ENCODE data around the gene C1R. TPM values are rescaled to one million over a fixed set of nuclear protein-coding genes. Genes with fewer than 3 reads are reported as not detected.

Gene C1R
- total RNA-seq, 2 experiments from 2014 or later = 1.4 to 2.2 TPM

DNA sequence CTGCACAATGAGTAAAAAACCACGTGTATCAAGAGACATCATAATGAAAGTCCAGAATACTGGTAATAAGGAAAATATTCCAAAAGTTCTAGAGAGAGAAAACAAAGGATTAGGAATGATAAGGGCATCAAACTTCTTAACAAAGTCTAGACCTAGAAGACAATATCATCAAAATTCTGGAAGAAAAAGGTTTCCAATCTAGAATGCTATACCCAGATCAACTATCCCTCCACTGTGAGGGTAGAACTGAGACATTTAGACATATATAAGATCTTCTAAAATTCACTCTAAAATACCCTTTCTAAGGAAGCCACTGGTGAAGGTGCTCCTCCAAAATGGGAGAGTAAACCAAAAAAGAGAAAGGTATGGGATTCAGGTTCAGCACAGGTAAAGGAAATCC, 13.8 kb upstream of the C1R start:
- no peak overlapping the region for H3K27ac Mint-ChIP-seq
- no peak overlapping the region for H3K4me3 Mint-ChIP-seq
- peaks cover 13% of the 10 kb centered on the region for H3K9me3 Mint-ChIP-seq
- DNase-seq = no peak
- H3K36me3 Mint-ChIP-seq = peaks cover 26% of the 10 kb centered on the region
- H3K27me3 Mint-ChIP-seq = no peaks in the 10 kb centered on the region
- intact Hi-C loops (cut with micrococcal nuclease) = loop anchor here (5.0 kb wide), 2 partner anchors 144 to 234 kb away; partner anchors contain the start of gene SPSB2
- CTCF ChIA-PET = interaction anchor here (1.1 to 2.4 kb wide), 2 partner anchors 88 kb away, joined by 3 to 16 read pairs; partner anchors contain the start of gene LPCAT3
- POLR2A ChIA-PET = no interaction called here
- H3K4me1 Mint-ChIP-seq (ENCODE audit: low read depth) = peaks cover 46% of the 10 kb centered on the region

DNA sequence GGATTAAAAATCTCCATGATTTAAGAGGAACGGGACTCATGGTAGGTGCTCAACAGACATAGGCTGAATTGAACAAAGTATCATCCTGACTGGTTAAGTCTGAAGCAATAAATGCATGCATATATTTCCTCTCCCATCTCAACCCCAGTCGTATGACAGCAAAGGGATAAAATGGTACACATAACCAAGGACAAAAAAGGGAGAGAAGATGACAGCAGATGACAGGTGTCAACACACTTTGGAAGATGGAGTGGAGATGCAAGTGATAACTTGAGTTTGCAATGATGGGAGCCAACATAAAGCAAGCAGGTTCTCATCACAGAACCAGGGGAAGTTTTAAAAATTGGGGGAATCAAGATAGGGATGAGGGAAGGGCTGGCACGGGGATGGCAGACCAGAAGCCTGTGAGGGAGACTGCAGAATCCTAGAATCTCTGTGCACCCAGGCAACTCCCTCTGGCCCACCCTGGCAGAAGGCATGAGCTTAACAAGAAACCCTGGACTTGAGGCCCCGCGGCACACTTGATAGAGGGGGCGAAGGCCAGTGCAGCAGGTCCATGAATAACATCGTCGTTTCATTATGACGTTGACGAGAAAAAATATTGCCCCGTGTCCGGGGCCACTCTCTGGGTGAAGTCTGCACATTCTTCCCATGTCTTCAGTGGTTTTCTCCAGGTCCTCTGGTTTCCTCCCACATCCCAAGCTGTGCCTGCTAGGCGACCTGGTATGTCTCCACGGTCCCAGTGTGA, 11.8 kb upstream of the C1R start:
- Mint-ChIP-seq H3K27ac (no peak overlapping the region), H3K4me3 (no peak overlapping the region), H3K36me3 (peaks cover 31% of the 10 kb centered on the region), H3K27me3 (no peaks in the 10 kb centered on the region), H3K4me1 (ENCODE audit: low read depth) (peaks cover 36% of the 10 kb centered on the region), H3K9me3 (peaks cover 13% of the 10 kb centered on the region)
- intact Hi-C loops (cut with micrococcal nuclease) = no loop called here
- ChIA-PET POLR2A (no interaction called here), CTCF (interaction anchor here (0.7 to 1.8 kb wide), 5 partner anchors 9 to 22 kb away, joined by 3 to 4 read pairs (median 4); partner anchors contain the start of gene C1R)
- DNase-seq = no peak

DNA sequence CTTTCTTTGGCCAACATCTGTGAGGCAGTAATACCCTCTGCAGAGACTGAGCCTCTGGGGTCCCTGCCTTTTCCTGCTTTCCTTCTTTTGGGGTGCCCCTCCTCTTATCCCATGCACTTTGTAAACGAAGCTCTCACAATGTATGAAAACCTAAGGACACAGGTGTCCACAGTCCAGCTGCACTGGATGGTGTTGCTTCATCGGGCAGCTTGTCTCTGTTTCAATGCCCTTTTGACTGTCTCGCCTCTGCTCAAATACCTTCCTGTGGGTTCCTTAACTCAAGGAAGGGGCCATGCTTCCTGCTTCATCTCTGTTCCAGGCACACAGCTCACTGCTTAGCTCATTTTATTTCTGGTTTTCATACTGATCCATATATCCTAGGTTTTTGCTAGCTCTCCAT, 10.3 kb upstream of the C1R start:
- Mint-ChIP-seq H3K36me3 (peaks cover 36% of the 10 kb centered on the region), H3K4me3 (no peak overlapping the region), H3K4me1 (ENCODE audit: low read depth) (peaks cover 31% of the 10 kb centered on the region), H3K27me3 (no peaks in the 10 kb centered on the region), H3K27ac (no peak overlapping the region), H3K9me3 (peaks cover 13% of the 10 kb centered on the region)
- ChIA-PET CTCF (interaction anchor here (0.8 to 2.2 kb wide), 5 partner anchors 9 to 178 kb away, joined by 3 to 12 read pairs (median 4); partner anchors contain the start of gene C1R), POLR2A (interaction anchor here (0.9 kb wide), 1 partner anchor 9 kb away, joined by 5 read pairs; no protein-coding TSS in a partner anchor)
- no peak for DNase-seq
- intact Hi-C loops (cut with micrococcal nuclease) = no loop called here

DNA sequence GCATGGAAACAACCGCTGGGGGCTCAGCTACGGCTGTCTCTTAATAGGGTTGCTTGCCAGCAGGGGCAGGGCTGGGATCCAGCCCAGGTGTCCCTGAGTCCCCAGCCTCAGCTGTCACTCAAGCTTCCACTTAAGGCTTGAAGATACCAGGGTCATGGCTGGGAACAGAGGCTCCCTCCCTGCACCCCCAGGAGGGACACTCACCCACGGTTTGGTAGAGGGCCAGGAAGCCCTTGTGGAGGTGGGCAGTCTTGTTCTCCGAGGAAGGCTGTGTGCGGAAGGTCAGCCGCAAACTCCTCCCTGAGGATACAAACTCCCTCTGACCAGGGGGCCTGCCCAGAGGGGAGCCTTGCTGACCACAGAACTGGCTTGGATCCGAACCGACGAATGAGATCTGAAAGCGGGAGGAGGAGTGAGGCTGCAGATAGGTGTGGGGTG, 9.5 kb upstream of the C1R start:
- DNase-seq = no peak
- Mint-ChIP-seq H3K36me3 (peaks cover 33% of the 10 kb centered on the region), H3K4me1 (ENCODE audit: low read depth) (peaks cover 27% of the 10 kb centered on the region), H3K27ac (no peak overlapping the region), H3K4me3 (no peak overlapping the region), H3K9me3 (peaks cover 13% of the 10 kb centered on the region), H3K27me3 (no peaks in the 10 kb centered on the region)
- ChIA-PET POLR2A (no interaction called here), CTCF (interaction anchor here (1.4 to 2.2 kb wide), 3 partner anchors 9 to 177 kb away, joined by 3 to 12 read pairs (median 6); partner anchors contain the start of gene C1R)
- intact Hi-C loops (cut with micrococcal nuclease) = no loop called here

DNA sequence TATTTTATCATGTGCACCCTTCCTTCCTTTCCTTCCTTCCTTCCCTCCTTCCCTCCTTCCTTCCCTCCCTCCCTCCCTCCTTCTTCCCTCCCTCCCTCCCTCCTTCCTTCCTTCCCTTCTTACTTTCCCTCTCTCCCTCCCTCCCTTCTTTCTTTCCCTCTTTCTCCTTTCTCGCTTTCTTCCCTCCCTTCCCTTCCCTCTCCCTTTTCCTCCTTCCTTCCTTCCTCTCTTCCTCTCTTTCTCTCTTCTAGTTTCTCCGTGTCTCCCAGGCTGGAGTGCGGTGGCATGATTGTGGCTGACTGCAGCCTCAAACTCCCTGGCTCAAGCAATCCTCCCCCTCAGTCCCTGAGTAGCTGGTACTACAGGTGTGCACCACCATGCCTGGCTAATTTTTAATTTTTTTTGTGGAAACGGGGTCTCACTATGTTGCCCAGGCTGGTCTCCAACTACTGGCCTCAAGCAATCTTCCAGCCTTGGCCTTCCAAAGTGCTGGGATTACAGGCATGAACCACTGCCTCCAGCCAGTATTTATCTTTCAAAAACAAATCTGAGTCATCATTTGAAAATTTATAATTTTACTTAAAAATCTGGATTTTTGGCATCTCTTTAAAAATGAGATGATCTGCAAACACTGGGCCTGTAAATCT, 8.9 kb upstream of the C1R start:
- Mint-ChIP-seq H3K4me1 (ENCODE audit: low read depth) (peaks cover 21% of the 10 kb centered on the region), H3K27me3 (no peaks in the 10 kb centered on the region), H3K36me3 (peaks cover 27% of the 10 kb centered on the region), H3K27ac (no peak overlapping the region), H3K9me3 (peaks cover 8% of the 10 kb centered on the region), H3K4me3 (no peak overlapping the region)
- POLR2A ChIA-PET = no interaction called here
- CTCF ChIA-PET = interaction anchor here (2.0 to 2.2 kb wide), 3 partner anchors 8 to 12 kb away, joined by 6 to 12 read pairs (median 7); partner anchors contain the start of gene C1R
- intact Hi-C loops (cut with micrococcal nuclease) = no loop called here
- DNase-seq = no peak

DNA sequence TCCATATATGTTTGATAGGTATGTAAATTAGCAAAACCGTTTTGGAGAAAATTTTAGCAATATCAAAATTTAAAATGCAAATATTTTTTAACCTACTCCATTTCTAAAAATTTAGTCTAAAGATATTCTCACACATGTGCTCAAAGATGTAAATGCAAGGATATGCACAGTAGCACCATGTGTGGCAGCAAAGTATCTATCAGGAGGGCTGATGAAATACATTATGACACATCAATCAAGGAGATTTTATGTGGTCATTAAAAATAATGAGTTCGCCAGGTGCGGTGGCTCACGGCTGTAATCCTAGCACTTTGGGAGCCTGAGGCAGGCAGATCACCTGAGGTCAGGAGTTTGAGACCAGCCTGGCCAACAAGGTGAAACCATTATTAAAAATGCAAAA, 8.0 kb upstream of the C1R start:
- ChIA-PET POLR2A (no interaction called here), CTCF (interaction anchor here (2.1 kb wide), 1 partner anchor 13 kb away, joined by 7 read pairs; no protein-coding TSS in a partner anchor)
- no peak overlapping the region for H3K27ac Mint-ChIP-seq
- H3K4me3 Mint-ChIP-seq = no peak overlapping the region
- intact Hi-C loops (cut with micrococcal nuclease) = no loop called here
- H3K4me1 Mint-ChIP-seq (ENCODE audit: low read depth) = peaks cover 13% of the 10 kb centered on the region
- no peaks in the 10 kb centered on the region for H3K27me3 Mint-ChIP-seq
- H3K9me3 Mint-ChIP-seq = no peaks in the 10 kb centered on the region
- H3K36me3 Mint-ChIP-seq = peaks cover 19% of the 10 kb centered on the region
- no peak for DNase-seq

DNA sequence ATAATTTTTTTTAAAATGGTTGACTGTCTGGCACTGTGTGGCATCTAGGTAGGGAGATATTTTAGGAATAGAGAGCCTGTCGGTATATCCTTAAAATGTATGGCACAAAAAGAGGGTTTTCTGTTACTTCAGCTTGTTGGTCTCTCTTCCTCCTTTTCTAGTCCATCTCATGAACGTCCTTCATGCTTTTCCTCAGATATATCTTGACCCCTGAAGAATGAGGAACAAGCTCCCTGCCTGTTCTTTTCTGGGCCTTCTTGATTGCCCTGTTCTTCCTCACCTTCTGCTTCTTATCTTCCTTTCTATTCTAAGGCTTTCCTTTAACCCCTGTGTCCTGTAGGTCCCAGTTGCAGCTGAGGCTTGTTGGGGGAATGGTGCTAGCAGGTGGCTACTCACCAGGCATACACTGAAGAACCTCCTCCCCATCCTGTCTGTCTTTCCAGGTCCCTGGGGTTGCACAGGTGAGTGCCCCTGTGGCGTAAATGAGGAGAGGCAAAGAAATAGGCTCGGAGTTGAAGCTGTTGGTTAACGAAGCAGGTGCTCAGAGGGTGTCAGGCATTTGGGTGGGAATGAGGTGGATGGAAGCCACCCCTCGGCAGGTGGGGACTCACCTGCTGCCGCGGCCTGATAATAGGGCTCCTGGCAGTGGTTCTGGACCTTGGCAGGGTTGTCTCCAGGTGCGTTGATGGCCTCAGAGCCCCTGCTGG, 7.2 kb upstream of the C1R start:
- no peak overlapping the region for H3K27ac Mint-ChIP-seq
- intact Hi-C loops (cut with micrococcal nuclease) = loop anchor here (10.0 kb wide), 1 partner anchor 55 kb away; no protein-coding TSS in a partner anchor
- ChIA-PET CTCF (interaction anchor here (1.0 to 2.1 kb wide), 2 partner anchors 14 to 81 kb away, joined by 3 to 7 read pairs; partner anchors contain the start of gene LPCAT3), POLR2A (no interaction called here)
- DNase-seq = no peak
- no peaks in the 10 kb centered on the region for H3K9me3 Mint-ChIP-seq
- H3K4me1 Mint-ChIP-seq (ENCODE audit: low read depth) = peaks cover 11% of the 10 kb centered on the region
- H3K4me3 Mint-ChIP-seq = no peak overlapping the region
- peaks cover 19% of the 10 kb centered on the region for H3K36me3 Mint-ChIP-seq
- no peaks in the 10 kb centered on the region for H3K27me3 Mint-ChIP-seq

DNA sequence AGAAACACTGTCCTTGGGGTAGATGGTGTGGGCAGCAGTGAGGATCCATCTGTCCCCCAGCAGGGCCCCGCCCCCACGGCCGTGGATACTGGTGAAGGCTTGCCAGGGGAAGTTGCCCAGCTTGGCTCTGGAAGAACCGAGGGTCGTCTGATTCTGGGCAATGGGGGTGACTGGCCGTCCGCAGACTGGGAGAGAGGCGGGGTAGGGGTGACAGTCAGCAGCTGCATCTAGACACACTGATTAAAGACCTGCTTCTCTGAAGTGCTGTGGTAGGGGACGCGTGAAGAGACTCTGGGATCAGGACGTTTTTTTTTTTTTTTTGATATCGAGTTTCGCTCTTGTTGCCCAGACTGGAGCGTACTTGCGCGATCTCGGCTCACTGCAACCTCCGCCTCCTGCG, 4.7 kb upstream of the C1R start:
- Mint-ChIP-seq H3K9me3 (no peaks in the 10 kb centered on the region), H3K27me3 (no peaks in the 10 kb centered on the region), H3K4me3 (no peak overlapping the region), H3K4me1 (ENCODE audit: low read depth) (peaks cover 5% of the 10 kb centered on the region), H3K36me3 (peaks cover 14% of the 10 kb centered on the region), H3K27ac (no peak overlapping the region)
- ChIA-PET CTCF (interaction anchor here (1.1 to 3.7 kb wide), 2 partner anchors 11 to 16 kb away, joined by 4 to 26 read pairs; partner anchors contain the start of gene C1RL), POLR2A (interaction anchor here (0.9 kb wide), 1 partner anchor 11 kb away, joined by 3 read pairs; no protein-coding TSS in a partner anchor)
- intact Hi-C loops (cut with micrococcal nuclease) = loop anchor here (10.0 kb wide), 1 partner anchor 52 kb away; no protein-coding TSS in a partner anchor
- DNase-seq = no peak

DNA sequence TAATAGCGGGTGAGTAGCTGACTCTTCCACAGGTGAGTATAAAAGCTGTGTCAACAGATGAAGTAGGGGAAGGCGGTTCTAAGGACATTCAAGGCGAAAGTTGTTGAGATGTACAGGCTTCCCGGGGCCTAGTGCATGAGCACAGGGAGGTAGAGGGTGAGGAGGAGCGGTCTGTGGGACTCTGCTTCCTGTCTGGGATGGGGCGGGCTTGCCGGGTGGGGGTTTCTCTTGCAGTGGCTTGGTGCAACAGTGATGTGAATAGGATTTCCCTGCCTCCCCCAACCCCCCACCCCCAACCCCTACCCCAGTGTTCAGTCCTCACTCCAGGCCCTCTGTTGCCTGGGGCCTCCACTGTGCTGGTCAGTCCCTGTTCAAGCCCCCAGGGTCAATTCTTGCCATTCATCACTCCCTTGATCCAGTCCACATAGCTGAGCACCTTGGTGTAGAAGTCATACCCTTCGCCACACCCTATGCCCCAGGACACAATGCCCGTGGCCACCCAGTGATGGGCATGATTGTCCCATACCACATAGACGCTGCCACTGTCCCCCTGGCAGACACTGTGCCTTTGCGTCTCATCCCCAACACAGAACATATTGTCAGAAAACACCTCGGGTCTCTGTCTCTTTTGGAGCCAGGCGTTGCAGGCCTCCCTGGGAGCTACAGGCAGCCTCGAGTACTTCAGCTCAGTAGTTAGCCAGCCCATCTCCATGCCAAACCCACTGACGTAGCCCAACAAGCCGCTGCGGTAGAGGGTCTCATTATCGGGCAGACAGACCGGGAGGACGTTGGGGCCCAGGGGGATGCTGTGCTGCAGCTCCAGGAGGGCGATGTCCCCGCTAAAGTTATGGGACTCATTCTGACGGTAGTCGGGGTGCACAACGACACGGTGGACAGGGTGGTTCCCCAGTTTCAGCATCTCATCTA, 4.0 kb upstream of the C1R start:
- Mint-ChIP-seq H3K27me3 (no peaks in the 10 kb centered on the region), H3K36me3 (peaks cover 14% of the 10 kb centered on the region), H3K27ac (peak overlapping the region; percentile 46), H3K4me1 (ENCODE audit: low read depth) (peaks cover 7% of the 10 kb centered on the region), H3K4me3 (no peak overlapping the region), H3K9me3 (no peaks in the 10 kb centered on the region)
- intact Hi-C loops (cut with micrococcal nuclease) = loop anchor here (10.0 kb wide), 1 partner anchor 51 kb away; no protein-coding TSS in a partner anchor
- ChIA-PET CTCF (interaction anchor here (1.1 to 3.7 kb wide), 2 partner anchors 12 to 17 kb away, joined by 4 to 26 read pairs; partner anchors contain the start of gene C1RL), POLR2A (interaction anchor here (0.7 to 0.9 kb wide), 2 partner anchors 11 to 12 kb away, joined by 3 read pairs; no protein-coding TSS in a partner anchor)
- DNase-seq = no peak

DNA sequence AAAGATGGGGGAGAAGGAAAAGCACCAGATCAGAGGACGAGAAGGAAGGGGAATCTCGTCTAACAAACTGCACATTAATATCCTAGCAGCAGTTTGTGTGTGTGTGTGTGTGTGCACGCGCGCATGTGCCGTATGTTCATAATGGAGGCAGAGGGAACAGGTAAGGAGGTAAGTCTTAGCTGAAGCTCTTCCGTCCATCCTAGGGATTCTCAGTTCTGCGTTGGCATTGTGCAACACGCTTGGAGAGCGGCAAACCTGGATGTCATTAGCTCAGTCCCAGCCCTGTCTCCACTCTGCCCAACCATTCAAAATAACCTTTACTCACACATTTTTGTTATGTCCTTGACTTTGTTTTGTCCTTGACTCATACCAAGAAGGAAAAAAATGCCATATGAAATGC, 1.6 kb upstream of the C1R start:
- ChIA-PET POLR2A (interaction anchor here (1.4 kb wide), 1 partner anchor 9 kb away, joined by 5 read pairs; no protein-coding TSS in a partner anchor), CTCF (interaction anchor here (1.3 to 3.7 kb wide), 3 partner anchors 11 to 61 kb away, joined by 3 to 26 read pairs (median 4); partner anchors contain the start of gene C1RL)
- Mint-ChIP-seq H3K4me3 (no peak overlapping the region), H3K36me3 (peaks cover 8% of the 10 kb centered on the region), H3K27ac (no peak overlapping the region), H3K4me1 (ENCODE audit: low read depth) (peaks cover 7% of the 10 kb centered on the region), H3K9me3 (no peaks in the 10 kb centered on the region), H3K27me3 (no peaks in the 10 kb centered on the region)
- no peak for DNase-seq
- intact Hi-C loops (cut with micrococcal nuclease) = loop anchor here (5.0 to 10.0 kb wide), 4 partner anchors 49 to 222 kb away; partner anchors contain the start of genes EMG1, PHB2 and SPSB2

All from activated CD4-positive, alpha-beta memory T cell treated with anti-CD3 and anti-CD28 coated beads for 36 hours (primary cell).